Activated CD8-positive, alpha-beta T cell treated with anti-CD3 and anti-CD28 coated beads for 36 hours (primary cell): Measurements from ENCODE around the gene CDH15. TPM values are rescaled to one million over a fixed set of nuclear protein-coding genes. Genes with fewer than 3 reads are reported as not detected.
"Not testable (repeated sequence)": the region's sequence is repeated elsewhere in the genome, so short reads cannot be mapped to it uniquely, and the experiment has no call there.

Experiments used
- ATAC-seq: fragments of 200-7000 bp; cut with Tn5 transposase; one replicate; pipeline ENCODE4 v1.10.0; 2021; ENCODE audit warnings: mild to moderate bottlenecking, moderate library complexity
- CTCF ChIA-PET: fragments of 350-600 bp; sonication (Branson Sonifier 250); formaldehyde crosslinking; loops from one replicate; lab custom pipeline; 2021; ENCODE audit warnings: antibody characterized with exemption; lab: Charles Lee
- POLR2A ChIA-PET: fragments of 350-600 bp; sonication (Branson Sonifier 250); formaldehyde crosslinking; loops from one replicate; lab custom pipeline; 2021; ENCODE audit warnings: antibody characterized with exemption; lab: Charles Lee
- DNase-seq: peaks from one replicate; pipeline ENCODE4 v3.0.0-alpha.2; 2020
- H3K27ac Mint-ChIP-seq: one replicate; pipeline ENCODE4 v1.8.0; 2021; ENCODE audit warnings: mild to moderate bottlenecking, mixed read lengths
- H3K27me3 Mint-ChIP-seq: one replicate; pipeline ENCODE4 v1.8.0; 2021; ENCODE audit warnings: mixed read lengths
- H3K36me3 Mint-ChIP-seq: one replicate; pipeline ENCODE4 v1.8.0; 2021; ENCODE audit warnings: low read depth, mixed read lengths
- H3K4me1 Mint-ChIP-seq: one replicate; pipeline ENCODE4 v1.8.0; 2021; ENCODE audit warnings: low read depth, mixed read lengths
- H3K4me3 Mint-ChIP-seq: one replicate; pipeline ENCODE4 v1.8.0; 2021; ENCODE audit warnings: mild to moderate bottlenecking, moderate library complexity, mixed read lengths
- H3K9me3 Mint-ChIP-seq: one replicate; pipeline ENCODE4 v1.8.0; 2021; ENCODE audit warnings: mixed read lengths
- intact Hi-C: fragments of 100-400 bp; cut with micrococcal nuclease; formaldehyde crosslinking; loops from one replicate; pipeline ENCODE4 v1.10.0; 2022
- total RNA-seq, 2 experiments: library from RNA; stranded (reverse); gene quantifications; one replicate each; pipeline ENCODE4 v1.2.3, GENCODE V29; 2021
- TF ChIP-seq, protein P1 (sequence below): fragments of 200-600 bp; IDR thresholded peaks from one replicate; pipeline ENCODE4 v1.8.0; 2022; ENCODE audit warnings: antibody characterized with exemption, mild to moderate bottlenecking

Gene CDH15
- total RNA-seq, 2 experiments from 2014 or later: not detected

DNA sequence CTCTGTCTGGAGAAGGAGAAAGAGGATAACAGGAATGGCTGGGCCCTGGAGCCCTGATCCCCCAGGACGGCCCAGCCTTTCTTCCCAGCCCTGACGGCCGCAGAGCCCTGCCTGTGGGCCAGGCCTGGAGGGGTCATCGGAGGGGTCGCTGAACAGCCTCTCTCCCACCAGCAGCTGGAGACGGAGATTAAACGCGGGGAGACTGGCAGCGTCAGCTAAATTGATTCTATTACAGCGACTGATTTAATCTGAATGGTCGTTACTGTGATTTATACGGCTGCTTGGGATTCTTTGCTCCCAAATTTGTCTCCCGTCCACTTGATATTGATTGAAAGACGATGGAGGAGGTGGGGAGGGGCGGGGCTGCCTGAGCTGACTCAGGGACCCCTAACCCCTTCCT lies 7.1 kb upstream of the CDH15 start:
- ATAC-seq: no peak
- TF ChIP-seq, protein P1, sequence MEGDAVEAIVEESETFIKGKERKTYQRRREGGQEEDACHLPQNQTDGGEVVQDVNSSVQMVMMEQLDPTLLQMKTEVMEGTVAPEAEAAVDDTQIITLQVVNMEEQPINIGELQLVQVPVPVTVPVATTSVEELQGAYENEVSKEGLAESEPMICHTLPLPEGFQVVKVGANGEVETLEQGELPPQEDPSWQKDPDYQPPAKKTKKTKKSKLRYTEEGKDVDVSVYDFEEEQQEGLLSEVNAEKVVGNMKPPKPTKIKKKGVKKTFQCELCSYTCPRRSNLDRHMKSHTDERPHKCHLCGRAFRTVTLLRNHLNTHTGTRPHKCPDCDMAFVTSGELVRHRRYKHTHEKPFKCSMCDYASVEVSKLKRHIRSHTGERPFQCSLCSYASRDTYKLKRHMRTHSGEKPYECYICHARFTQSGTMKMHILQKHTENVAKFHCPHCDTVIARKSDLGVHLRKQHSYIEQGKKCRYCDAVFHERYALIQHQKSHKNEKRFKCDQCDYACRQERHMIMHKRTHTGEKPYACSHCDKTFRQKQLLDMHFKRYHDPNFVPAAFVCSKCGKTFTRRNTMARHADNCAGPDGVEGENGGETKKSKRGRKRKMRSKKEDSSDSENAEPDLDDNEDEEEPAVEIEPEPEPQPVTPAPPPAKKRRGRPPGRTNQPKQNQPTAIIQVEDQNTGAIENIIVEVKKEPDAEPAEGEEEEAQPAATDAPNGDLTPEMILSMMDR: no peak
- POLR2A ChIA-PET: no interaction called here
- H3K27ac Mint-ChIP-seq: no peak overlapping the region
- H3K27me3 Mint-ChIP-seq: no peaks in the 10 kb centered on the region
- no peaks in the 10 kb centered on the region for H3K4me1 Mint-ChIP-seq
- CTCF ChIA-PET: no interaction called here
- DNase-seq: no peak
- H3K9me3 Mint-ChIP-seq: no peaks in the 10 kb centered on the region
- no peaks in the 10 kb centered on the region for H3K36me3 Mint-ChIP-seq
- intact Hi-C loops: no loop called here
- no peak overlapping the region for H3K4me3 Mint-ChIP-seq

DNA sequence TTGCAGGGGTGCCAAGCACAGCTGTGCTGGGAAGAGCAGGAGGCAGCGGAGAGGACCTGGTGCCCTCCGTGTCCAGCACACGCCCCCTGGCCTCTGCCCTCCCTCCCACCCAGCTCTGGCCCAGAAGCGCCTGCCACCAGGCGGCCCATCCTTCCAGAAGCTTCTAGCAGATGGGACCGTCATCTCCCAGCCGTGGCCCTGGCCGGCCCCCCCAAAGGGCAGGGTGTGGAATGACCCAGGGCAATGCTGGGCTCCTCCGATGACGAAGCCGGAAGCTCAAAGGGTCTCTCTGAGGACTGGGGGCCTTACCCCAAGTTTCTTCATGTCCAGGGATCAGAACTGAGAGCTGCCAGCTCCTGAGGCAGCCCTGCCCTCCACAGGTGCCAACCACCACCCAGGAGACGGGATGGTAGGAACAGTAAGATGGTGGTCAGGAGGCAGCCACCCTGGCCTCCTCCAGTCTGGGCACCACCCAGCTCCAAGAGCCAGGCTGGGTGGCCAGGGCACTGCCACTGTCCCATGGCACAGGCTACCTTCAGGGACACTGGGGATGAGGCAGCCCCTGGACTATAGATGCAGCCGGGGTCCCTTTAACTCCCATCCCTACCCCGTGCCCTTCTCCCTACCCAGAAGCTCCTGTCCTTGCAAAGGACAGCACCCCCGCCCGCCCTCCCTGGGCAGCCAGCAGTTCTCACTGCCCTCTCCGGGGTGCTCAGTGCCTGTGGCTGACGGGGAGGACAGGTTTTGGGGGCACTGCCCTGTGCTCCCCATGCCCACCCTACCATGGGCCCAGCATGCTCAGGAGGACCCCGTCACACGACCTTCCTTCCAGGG lies 6.5 kb upstream of the CDH15 start:
- H3K4me3 Mint-ChIP-seq: no peak overlapping the region
- intact Hi-C loops: loop anchor here (5.0 kb wide), 1 partner anchor 223 kb away; no protein-coding TSS in a partner anchor
- CTCF ChIA-PET: no interaction called here

DNA sequence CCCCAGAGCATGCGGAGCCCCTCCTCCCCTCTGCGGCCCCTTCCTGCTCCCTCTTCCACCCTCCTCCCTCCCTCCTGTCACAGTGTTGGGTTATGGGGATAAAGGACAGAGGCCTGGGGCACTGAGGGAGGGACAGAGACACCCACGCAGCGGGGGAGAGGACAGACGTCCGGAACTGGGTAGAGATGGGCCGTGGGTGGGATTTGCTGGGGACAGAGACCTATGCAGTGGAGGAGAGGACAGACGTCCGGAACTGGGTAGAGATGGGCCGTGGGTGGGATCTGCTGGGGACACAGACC lies 5.9 kb upstream of the CDH15 start:
- POLR2A ChIA-PET, H3K27me3 Mint-ChIP-seq, H3K27ac Mint-ChIP-seq, H3K36me3 Mint-ChIP-seq, DNase-seq, ATAC-seq, H3K9me3 Mint-ChIP-seq, H3K4me3 Mint-ChIP-seq, CTCF ChIA-PET, H3K4me1 Mint-ChIP-seq: not testable (repeated sequence)
- intact Hi-C loops: loop anchor here (5.0 kb wide), 1 partner anchor 223 kb away; no protein-coding TSS in a partner anchor

More for the DNA sequence above, 6.5 kb upstream of the CDH15 start:
- ATAC-seq (no peak), DNase-seq (no peak)
- Mint-ChIP-seq H3K27me3 (no peaks in the 10 kb centered on the region), H3K27ac (no peak overlapping the region), H3K36me3 (no peaks in the 10 kb centered on the region), H3K4me1 (no peaks in the 10 kb centered on the region), H3K9me3 (no peaks in the 10 kb centered on the region)
- TF ChIP-seq, protein P1: no peak
- POLR2A ChIA-PET: no interaction called here

DNA sequence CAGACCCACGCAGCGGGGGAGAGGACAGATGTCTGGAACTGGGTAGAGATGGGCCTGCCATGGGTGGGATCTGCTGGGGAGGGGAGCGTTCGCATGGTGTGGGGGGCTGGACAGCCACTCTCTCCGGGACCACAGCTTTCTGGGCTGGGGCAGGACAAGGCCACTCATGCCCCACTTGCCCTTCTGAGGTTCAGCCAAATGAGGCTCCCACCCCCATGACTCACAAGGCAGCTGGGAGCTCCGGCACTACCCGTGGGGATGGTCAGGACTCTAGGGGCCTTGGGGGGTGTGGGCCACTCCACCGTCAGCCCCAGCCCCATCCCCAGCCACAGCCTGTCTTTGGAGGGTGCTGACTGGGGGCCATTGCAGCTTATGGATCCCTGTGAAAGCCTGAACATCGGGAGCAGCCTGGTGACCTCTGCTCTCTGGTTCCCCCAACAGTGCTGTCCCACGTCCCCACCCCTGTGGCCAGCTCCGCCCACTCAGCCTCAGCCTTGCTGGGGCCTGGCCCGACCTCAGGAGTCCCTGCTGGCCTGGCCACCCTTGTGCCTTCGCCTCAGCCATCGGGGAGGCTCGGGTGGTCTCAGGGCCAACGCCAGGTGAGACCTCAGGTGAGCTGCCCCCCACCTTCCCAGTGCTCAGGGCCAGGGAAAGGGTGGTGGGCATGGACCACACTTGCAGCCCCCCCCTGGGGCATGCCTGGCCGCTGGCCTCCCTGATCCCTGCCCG lies 4.7 kb upstream of the CDH15 start:
- H3K36me3 Mint-ChIP-seq: no peaks in the 10 kb centered on the region
- H3K27me3 Mint-ChIP-seq: peaks cover 2% of the 10 kb centered on the region
- POLR2A ChIA-PET: interaction anchor here (0.8 kb wide), 1 partner anchor 69 kb away, joined by 3 read pairs; no protein-coding TSS in a partner anchor
- CTCF ChIA-PET: interaction anchor here (0.5 to 2.0 kb wide), 12 partner anchors 10 to 429 kb away, joined by 3 to 10 read pairs (median 4); partner anchors contain the start of genes TRAPPC2L and ZNF778
- H3K27ac Mint-ChIP-seq: no peak overlapping the region
- TF ChIP-seq, protein P1: no peak
- ATAC-seq (no peak), DNase-seq (no peak)
- no peaks in the 10 kb centered on the region for H3K9me3 Mint-ChIP-seq
- no peak overlapping the region for H3K4me3 Mint-ChIP-seq
- peaks cover 9% of the 10 kb centered on the region for H3K4me1 Mint-ChIP-seq
- intact Hi-C loops: loop anchor here (5.0 kb wide), 1 partner anchor 225 kb away; no protein-coding TSS in a partner anchor

DNA sequence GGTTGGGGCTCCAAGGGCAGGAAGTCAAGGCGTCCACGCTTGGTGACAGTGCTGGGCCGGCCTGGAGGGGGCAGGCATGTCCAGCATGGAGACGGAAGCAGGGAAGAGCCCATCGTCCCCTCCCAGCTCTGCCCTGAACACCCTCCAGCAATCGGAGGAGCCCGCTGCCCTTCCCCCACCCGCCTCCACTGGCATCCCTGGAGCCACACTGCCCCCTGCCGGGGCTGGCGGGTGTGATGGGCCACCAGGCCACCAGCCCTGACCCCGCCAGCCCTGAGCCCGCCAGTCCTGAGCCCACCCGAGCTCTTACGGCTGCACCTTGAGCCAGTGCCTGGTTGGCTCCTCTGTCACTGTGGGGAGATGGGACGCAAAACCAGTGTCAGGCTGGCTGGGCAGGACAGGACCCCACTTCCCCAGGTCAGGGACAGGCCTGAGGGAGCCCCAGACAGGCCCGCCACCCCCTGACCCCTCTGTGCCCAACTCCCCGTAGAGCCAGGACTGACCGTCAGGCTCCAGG lies 4.1 kb upstream of the CDH15 start:
- POLR2A ChIA-PET: interaction anchor here (0.8 kb wide), 1 partner anchor 70 kb away, joined by 3 read pairs; no protein-coding TSS in a partner anchor
- TF ChIP-seq, protein P1: peak; percentile 88

More for the DNA sequence above, 4.1 kb upstream of the CDH15 start:
- Mint-ChIP-seq H3K27me3 (peaks cover 2% of the 10 kb centered on the region), H3K27ac (no peak overlapping the region), H3K4me1 (peaks cover 9% of the 10 kb centered on the region), H3K36me3 (no peaks in the 10 kb centered on the region), H3K4me3 (no peak overlapping the region), H3K9me3 (no peaks in the 10 kb centered on the region)
- CTCF ChIA-PET: interaction anchor here (0.5 to 2.0 kb wide), 12 partner anchors 9 to 430 kb away, joined by 3 to 10 read pairs (median 4); partner anchors contain the start of genes TRAPPC2L and ZNF778
- ATAC-seq (peak; percentile 31), DNase-seq (peak; percentile 91)
- intact Hi-C loops: loop anchor here (5.0 kb wide), 1 partner anchor 225 kb away; no protein-coding TSS in a partner anchor
